Gastroesophageal sphincter (tissue), 4 donors: ENCODE results near the gene TMPRSS11D. TPM values are rescaled to one million over a fixed set of nuclear protein-coding genes. Genes with fewer than 3 reads are reported as not detected.

ENCODE experiments used
- ATAC-seq: fragments of 150-250 bp; one replicate; pipeline ENCODE4 v1.9.1; 2016; ENCODE audit warnings: mild to moderate bottlenecking, moderate library complexity
- H3K27ac ChIP-seq, 4 donors: fragments of 200-600 bp; sonication (generic) in 3 of 4; 1 replicate in 3 of 4; 2 replicates in 1 of 4; pipeline ENCODE4 v1.5.1; 2016 to 2019
- H3K27me3 ChIP-seq: fragments of 200-600 bp; sonication (generic); one replicate; pipeline ENCODE4 v1.5.1; 2019
- H3K36me3 ChIP-seq, 2 donors: fragments of 200-600 bp; sonication (generic); one replicate each; pipeline ENCODE4 v1.5.1; 2019; ENCODE audit warnings: control low read depth in 1 of 2
- H3K4me1 ChIP-seq, 3 donors: fragments of 200-600 bp; sonication (generic); 1 replicate in 2 of 3; 2 replicates in 1 of 3; pipeline ENCODE4 v1.5.1; 2016 to 2019; ENCODE audit warnings: control low read depth in 2 of 3
- H3K4me3 ChIP-seq, 2 donors: fragments of 200-600 bp; sonication (generic); one replicate each; pipeline ENCODE4 v1.5.1; 2019; ENCODE audit warnings: mild to moderate bottlenecking in 1 of 2, moderate library complexity in 1 of 2
- H3K9me3 ChIP-seq, 3 donors: fragments of 200-600 bp; sonication (generic); one replicate each; pipeline ENCODE4 v1.5.1; 2017 to 2019; ENCODE audit warnings: control low read depth in 2 of 3
- CTCF ChIP-seq, 4 experiments: fragments of 200-600 bp in 2 of 4; fragments of 450-650 bp in 2 of 4; sonication (generic) in 1 of 4; IDR thresholded peaks; one replicate each; pipeline ENCODE4 v1.5.1; 2017 to 2019; ENCODE audit warnings: antibody characterized with exemption in 4 of 4, mild to moderate bottlenecking in 2 of 4, moderate library complexity in 2 of 4
- EP300 ChIP-seq: sonication (generic); formaldehyde crosslinking; IDR thresholded peaks from one replicate; pipeline ENCODE4 v1.6.1; 2017; ENCODE audit warnings: antibody characterized with exemption, mild to moderate bottlenecking
- POLR2A ChIP-seq, 2 donors: fragments of 450-650 bp; IDR thresholded peaks; one replicate each; pipeline ENCODE4 v1.6.1; 2017; ENCODE audit warnings: antibody characterized with exemption in 2 of 2, mild to moderate bottlenecking in 2 of 2, moderate library complexity in 1 of 2
- POLR2AphosphoS5 ChIP-seq: sonication (generic); formaldehyde crosslinking; IDR thresholded peaks from one replicate; pipeline ENCODE4 v1.6.1; 2017; ENCODE audit warnings: antibody characterized with exemption
- WGBS, 2 donors: methylation state at CpG; one replicate each; pipeline ENCODE4 v1.1.5; 2018; ENCODE audit warnings: low coverage in 1 of 2; 5-methylcytosine and 5-hydroxymethylcytosine counted together
- total RNA-seq, 4 donors: library from RNA; depleted of rRNA; stranded (reverse); fragments of >200 nt; gene quantifications; one replicate each; pipeline ENCODE4 v1.1.0, GENCODE V29; 2016

Gene TMPRSS11D
- total RNA-seq, 4 donors from 2014 or later: 0.27 to 17.6 (median 1.2) TPM

- TF ChIP-seq POLR2AphosphoS5: no peak
- TF ChIP-seq CTCF (IDR thresholded peaks at IDR 0.05): no peak
- no peak for TF ChIP-seq EP300
- TF ChIP-seq POLR2A (IDR thresholded peaks at IDR 0.05): no peak
Measured at GRCh38 chr4:67785528-67785927, 98.3 kb downstream of the TMPRSS11D start.

GRCh38 chr4:67779631-67780030 is 104.2 kb downstream of the TMPRSS11D start:
- Histone ChIP-seq H3K4me1 (no peaks in the 10 kb centered on the region), H3K27me3 (no peaks in the 10 kb centered on the region), H3K27ac (no peak overlapping the region), H3K4me3 (no peak overlapping the region), H3K36me3 (no peaks in the 10 kb centered on the region), H3K9me3 (no peaks in the 10 kb centered on the region)
- ATAC-seq: no peak
- WGBS, 2 donors: 76 to 79% methylated on average over 2 of the region's 2 CpGs
- no peak for TF ChIP-seq POLR2AphosphoS5

More at GRCh38 chr4:67785528-67785927, 98.3 kb downstream of the TMPRSS11D start:
- WGBS, 2 donors: 45 to 66% methylated on average over 2 of the region's 2 CpGs
- H3K9me3 ChIP-seq: no peaks in the 10 kb centered on the region
- no peaks in the 10 kb centered on the region for H3K4me1 ChIP-seq
- H3K4me3 ChIP-seq: no peak overlapping the region
- no peaks in the 10 kb centered on the region for H3K27me3 ChIP-seq
- no peaks in the 10 kb centered on the region for H3K36me3 ChIP-seq
- no peak for ATAC-seq
- H3K27ac ChIP-seq: no peak overlapping the region

- TF ChIP-seq EP300 (no peak), CTCF (IDR thresholded peaks at IDR 0.05) (no peak)
- 80 to 86% methylated on average over 1 of the region's 1 CpG for WGBS, 2 donors
- Histone ChIP-seq H3K9me3 (no peaks in the 10 kb centered on the region), H3K36me3 (no peaks in the 10 kb centered on the region), H3K27ac (no peak overlapping the region), H3K4me3 (no peak overlapping the region), H3K4me1 (no peaks in the 10 kb centered on the region), H3K27me3 (no peaks in the 10 kb centered on the region)
- no peak for ATAC-seq
Measured at GRCh38 chr4:67776746-67777145, 107.1 kb downstream of the TMPRSS11D start.

Other genes starting within 250 kb of the TMPRSS11D start
- gene UBA6, start 182.8 kb downstream of the TMPRSS11D start, total RNA-seq: 10 to 100 TPM; 29.9 to 87.6 (median 46.7) TPM
- not detected for gene GNRHR, start 129.6 kb downstream of the TMPRSS11D start, total RNA-seq
- 1 to 10 TPM in 1 of 4 donors, under 1 TPM in 2, not detected in 1; 0.13 to 8.5 (median 0.78) TPM for gene TMPRSS11A, start 79.5 kb upstream of the TMPRSS11D start, total RNA-seq
- gene TMPRSS11F, start 245.9 kb upstream of the TMPRSS11D start, total RNA-seq: under 1 TPM in 1 of 4 donors, not detected in 3; 0.52 TPM